SK-MEL-5 (cell line): Measurements from ENCODE around the gene WNK1. TPM values are rescaled to one million over a fixed set of nuclear protein-coding genes. Genes with fewer than 3 reads are reported as not detected.
"Not testable (repeated sequence)": the region's sequence is repeated elsewhere in the genome, so short reads cannot be mapped to it uniquely, and the experiment has no call there.

Experiments
- DNase-seq: peaks from one replicate; pipeline ENCODE4 v3.0.0-alpha.2; 2016; ENCODE audit warnings: low read depth, low spot score
- in situ Hi-C: cut with HindIII; loops from 2 replicates; pipeline ENCODE4 v1.10.0; 2016; ENCODE audit warnings: low sequenced_read_pairs, high pct_unique_total_duplicates, low pct_unique_long_range_greater_than_20kb
- total RNA-seq: library from RNA; depleted of rRNA; stranded (reverse); fragments of >200 nt; shearing (Covaris generic); gene quantifications from 2 replicates; pipeline ENCODE4 v1.2.3, GENCODE V29; 2014

The WNK1 gene
- total RNA-seq, 1 experiment from 2014 or later: 46.5 TPM

DNA sequence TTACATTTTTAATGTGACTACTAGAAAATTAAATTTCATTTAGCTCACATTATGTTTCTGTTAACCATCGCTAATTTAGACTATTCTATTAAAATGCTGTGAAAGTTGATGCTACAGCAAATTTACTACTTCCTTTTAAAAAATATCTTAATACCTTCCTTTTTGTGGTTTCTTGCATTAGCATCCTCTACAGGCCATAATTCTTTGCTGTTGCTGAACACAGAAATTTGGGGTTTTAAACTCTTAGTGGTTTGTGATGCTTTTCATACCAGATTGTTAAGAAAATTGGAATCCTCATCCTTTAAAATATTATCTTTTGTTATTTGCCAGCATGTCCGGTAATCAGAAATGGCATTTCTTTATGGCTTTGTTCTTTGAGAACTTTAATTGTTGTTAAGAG is 18.1 kb downstream of the WNK1 start:
- in situ Hi-C loops: no loop called here
- no peak for DNase-seq

GRCh38 chr12:772056-772697 is 19.8 kb downstream of the WNK1 start:
- no peak for DNase-seq
- in situ Hi-C loops: no loop called here

DNA sequence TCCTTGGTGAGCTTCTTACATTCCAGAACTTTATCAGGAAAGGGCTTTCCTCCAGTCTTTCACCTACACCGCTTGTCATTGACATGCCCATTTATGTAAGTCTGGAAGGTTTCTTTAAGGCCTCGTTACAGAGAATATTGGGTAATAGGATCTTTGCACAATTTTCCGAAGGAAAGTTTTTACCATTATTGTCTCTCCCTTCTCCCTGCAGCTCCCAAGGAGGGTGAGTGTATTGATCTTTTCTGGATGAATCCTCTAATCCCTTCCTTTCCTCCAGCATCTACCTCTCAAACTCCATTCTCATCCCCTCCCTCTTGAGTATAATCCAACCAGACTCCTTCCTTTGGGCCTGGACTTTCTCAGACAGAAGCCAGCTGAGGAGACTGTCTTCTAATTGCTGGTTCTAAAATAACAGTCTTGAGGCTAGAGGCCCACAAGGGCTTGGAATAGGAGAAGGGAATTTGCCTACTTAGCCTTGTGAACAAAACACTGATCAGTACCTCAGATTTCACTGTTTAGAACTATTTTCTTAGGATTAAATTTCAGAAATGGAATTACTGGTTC is 21.8 kb downstream of the WNK1 start:
- DNase-seq: no peak
- in situ Hi-C loops: no loop called here

- in situ Hi-C loops, DNase-seq: not testable (repeated sequence)
Measured at GRCh38 chr12:775973-776771, 23.8 kb downstream of the WNK1 start.

DNA sequence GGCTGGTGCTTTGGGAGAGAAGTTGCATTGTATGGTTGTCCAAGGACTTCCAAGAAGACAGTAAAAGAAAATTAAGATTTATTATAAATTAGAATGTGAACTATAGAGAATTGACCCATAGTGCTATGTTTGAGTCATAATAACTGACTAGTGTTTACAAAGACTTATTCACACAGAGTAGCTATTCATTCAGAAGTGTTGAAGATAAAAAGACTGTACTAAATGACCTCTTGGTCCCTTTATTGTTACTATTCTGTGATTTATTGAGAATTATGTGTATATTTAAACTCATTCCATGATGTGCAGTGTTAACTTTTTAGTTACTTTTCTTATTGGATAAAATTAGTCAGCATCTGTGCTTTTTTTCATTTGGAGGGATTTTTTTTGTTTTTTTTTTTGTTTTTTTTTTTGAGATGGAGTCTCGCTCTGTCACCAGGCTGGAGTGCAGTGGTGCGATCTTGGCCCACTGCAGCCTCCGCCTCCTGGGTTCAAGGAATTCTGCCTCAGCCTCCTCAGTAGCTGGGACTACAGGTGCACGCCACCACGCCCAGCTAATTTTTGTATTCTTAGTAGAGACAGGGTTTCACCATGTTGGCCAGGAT is 24.5 kb downstream of the WNK1 start:
- in situ Hi-C loops, DNase-seq: not testable (repeated sequence)

GRCh38 chr12:777550-778047 is 25.2 kb downstream of the WNK1 start:
- in situ Hi-C loops: no loop called here

GRCh38 chr12:778615-779014 is 26.2 kb downstream of the WNK1 start:
- DNase-seq: no peak
- in situ Hi-C loops: no loop called here

More at GRCh38 chr12:777550-778047, 25.2 kb downstream of the WNK1 start:
- DNase-seq: no peak

- no peak for DNase-seq
- in situ Hi-C loops: no loop called here
Measured at GRCh38 chr12:779745-780734, 27.7 kb downstream of the WNK1 start.

- no peak for DNase-seq
- in situ Hi-C loops: no loop called here
Measured at GRCh38 chr12:780750-781379, 28.5 kb downstream of the WNK1 start.

- in situ Hi-C loops: no loop called here
- DNase-seq: no peak
Measured at GRCh38 chr12:785706-786105, 33.3 kb downstream of the WNK1 start.

DNA sequence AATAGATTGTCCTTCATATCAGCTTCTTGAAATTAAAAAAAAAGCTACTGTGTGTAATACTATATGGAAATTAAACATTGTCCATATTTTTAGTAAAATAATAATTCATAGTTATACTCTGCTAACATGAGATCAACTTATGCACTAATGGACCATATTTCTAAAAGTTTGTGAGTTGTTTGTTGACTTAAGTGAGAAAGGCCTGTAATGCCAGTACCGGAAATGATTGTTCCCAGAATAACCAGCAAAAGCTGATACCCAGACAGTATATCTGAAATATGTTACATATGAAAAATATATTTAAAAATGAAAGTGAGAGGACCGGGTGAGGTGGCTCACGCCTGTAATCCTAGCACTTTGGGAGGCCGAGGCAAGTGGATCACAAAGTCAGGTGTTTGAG is 35.9 kb downstream of the WNK1 start:
- no peak for DNase-seq
- in situ Hi-C loops: no loop called here

DNA sequence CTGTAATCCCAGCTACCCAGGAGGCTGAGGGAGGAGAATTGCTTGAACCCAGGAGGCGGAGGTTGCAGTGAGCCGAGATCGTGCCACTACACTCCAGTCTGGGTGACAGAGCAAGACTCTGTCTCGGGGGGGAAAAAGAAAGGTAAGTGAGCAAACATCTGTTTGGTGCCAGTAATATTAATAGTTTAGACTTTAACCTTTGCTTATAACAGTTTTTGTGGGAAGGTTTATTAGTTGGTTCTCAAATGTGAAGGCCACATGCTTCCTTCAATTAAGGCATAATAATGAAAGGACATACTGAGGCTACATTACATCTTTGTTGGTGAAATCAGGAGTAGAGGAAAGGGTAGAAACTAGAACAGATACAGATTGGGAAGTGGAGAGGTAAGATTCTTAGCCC is 36.4 kb downstream of the WNK1 start:
- DNase-seq, in situ Hi-C loops: not testable (repeated sequence)

GRCh38 chr12:789852-790563 is 37.6 kb downstream of the WNK1 start:
- no peak for DNase-seq
- in situ Hi-C loops: no loop called here

DNA sequence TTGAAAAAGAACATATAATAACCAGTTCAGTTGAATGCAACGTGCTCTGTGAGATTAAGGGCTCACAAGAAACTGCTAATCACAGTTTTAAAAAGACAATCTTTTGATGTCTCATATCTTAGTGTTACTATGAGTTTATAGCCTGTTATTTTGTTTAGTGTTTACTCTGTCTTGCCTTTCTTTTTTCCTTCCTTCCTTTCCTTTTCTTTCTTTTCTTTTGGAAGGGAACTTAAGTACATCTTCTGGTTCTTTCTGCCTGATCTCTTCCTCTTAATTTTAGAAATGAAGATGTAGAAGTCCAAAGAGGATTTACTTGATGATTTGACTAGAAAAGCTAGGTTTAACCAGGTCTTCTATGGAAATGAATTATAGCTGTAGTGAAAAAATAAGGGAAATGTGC is 38.2 kb downstream of the WNK1 start:
- DNase-seq: no peak
- in situ Hi-C loops: no loop called here

GRCh38 chr12:793037-793436 is 40.7 kb downstream of the WNK1 start:
- in situ Hi-C loops: no loop called here
- no peak for DNase-seq

GRCh38 chr12:793711-794110 is 41.3 kb downstream of the WNK1 start:
- in situ Hi-C loops: no loop called here
- no peak for DNase-seq
